OCI-LY7 (cell line): Measurements from ENCODE around the gene NSMCE4A.

Source experiments
- EZH2phosphoT487 ChIP-seq: fragments of 200-600 bp; sonication (generic); IDR thresholded peaks from 2 replicates; pipeline ENCODE4 v1.6.1; 2018; ENCODE audit warnings: low read depth, borderline replicate concordance, mild to moderate bottlenecking, mixed run types, antibody characterized with exemption, low read length, moderate library complexity, mixed read lengths
- TF ChIP-seq, protein P1 (sequence below): fragments of 200-600 bp; sonication (generic); conservative IDR thresholded peaks from 2 replicates; pipeline ENCODE4 v1.5.1; 2014; ENCODE audit warnings: mild to moderate bottlenecking, antibody characterized with exemption, low read length, moderate library complexity, mixed read lengths

DNA sequence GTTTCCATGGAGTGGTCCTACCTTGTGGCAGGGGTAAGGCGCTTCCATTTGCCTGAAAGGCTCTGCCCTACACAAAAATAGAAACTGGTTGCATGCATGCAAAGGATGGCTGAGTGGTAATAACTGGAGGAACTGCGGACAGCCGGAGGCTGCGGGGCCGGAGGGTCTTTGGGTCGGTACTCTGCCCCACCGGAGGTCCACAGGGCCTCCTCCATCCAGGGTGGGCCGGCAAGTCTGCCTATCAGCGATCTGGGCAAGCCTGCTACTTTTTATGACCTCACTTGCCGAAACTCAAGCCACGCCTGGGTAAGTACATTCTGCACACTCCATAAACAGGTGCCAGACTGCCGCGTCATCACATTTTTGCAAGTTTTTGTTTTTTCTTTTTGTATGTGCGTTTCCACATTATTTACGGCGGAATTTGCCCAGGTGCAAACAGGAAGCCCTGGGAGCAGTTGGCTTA lies 44.0 kb upstream of the NSMCE4A start:
- TF ChIP-seq, protein P1, sequence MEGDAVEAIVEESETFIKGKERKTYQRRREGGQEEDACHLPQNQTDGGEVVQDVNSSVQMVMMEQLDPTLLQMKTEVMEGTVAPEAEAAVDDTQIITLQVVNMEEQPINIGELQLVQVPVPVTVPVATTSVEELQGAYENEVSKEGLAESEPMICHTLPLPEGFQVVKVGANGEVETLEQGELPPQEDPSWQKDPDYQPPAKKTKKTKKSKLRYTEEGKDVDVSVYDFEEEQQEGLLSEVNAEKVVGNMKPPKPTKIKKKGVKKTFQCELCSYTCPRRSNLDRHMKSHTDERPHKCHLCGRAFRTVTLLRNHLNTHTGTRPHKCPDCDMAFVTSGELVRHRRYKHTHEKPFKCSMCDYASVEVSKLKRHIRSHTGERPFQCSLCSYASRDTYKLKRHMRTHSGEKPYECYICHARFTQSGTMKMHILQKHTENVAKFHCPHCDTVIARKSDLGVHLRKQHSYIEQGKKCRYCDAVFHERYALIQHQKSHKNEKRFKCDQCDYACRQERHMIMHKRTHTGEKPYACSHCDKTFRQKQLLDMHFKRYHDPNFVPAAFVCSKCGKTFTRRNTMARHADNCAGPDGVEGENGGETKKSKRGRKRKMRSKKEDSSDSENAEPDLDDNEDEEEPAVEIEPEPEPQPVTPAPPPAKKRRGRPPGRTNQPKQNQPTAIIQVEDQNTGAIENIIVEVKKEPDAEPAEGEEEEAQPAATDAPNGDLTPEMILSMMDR = no peak
- no peak for TF ChIP-seq EZH2phosphoT487
